GM12865 (cell line): ENCODE data around the gene KRT75.
"Not testable (repeated sequence)": the region's sequence is repeated elsewhere in the genome, so short reads cannot be mapped to it uniquely, and the experiment has no call there.

Experiments used
- DNase-seq: peaks from one replicate; pipeline ENCODE4 v3.0.0; 2010; ENCODE audit warnings: low read depth
- H3K4me3 ChIP-seq: 2 replicates; pipeline ENCODE4 v1.5.1; 2011; ENCODE audit warnings: mild to moderate bottlenecking, low read depth, low read length, control low read depth
- TF ChIP-seq, protein P1 (sequence below): IDR thresholded peaks from 2 replicates; pipeline ENCODE4 v1.5.1; 2011; ENCODE audit warnings: low read length, control low read depth, low read depth, inconsistent platforms; ENCODE audit not compliant: insufficient read depth; ENCODE audit errors: missing control alignments

KRT75 gene

GRCh38 chr12:52461693-52462092 lies 27.5 kb upstream of the KRT75 start:
- DNase-seq, result no peak
- TF ChIP-seq, protein P1, sequence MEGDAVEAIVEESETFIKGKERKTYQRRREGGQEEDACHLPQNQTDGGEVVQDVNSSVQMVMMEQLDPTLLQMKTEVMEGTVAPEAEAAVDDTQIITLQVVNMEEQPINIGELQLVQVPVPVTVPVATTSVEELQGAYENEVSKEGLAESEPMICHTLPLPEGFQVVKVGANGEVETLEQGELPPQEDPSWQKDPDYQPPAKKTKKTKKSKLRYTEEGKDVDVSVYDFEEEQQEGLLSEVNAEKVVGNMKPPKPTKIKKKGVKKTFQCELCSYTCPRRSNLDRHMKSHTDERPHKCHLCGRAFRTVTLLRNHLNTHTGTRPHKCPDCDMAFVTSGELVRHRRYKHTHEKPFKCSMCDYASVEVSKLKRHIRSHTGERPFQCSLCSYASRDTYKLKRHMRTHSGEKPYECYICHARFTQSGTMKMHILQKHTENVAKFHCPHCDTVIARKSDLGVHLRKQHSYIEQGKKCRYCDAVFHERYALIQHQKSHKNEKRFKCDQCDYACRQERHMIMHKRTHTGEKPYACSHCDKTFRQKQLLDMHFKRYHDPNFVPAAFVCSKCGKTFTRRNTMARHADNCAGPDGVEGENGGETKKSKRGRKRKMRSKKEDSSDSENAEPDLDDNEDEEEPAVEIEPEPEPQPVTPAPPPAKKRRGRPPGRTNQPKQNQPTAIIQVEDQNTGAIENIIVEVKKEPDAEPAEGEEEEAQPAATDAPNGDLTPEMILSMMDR, result no peak
- no peak overlapping the region for H3K4me3 ChIP-seq

GRCh38 chr12:52458861-52459260 lies 24.7 kb upstream of the KRT75 start:
- TF ChIP-seq, protein P1, result no peak
- DNase-seq, result no peak
- H3K4me3 ChIP-seq, result no peak overlapping the region

DNA sequence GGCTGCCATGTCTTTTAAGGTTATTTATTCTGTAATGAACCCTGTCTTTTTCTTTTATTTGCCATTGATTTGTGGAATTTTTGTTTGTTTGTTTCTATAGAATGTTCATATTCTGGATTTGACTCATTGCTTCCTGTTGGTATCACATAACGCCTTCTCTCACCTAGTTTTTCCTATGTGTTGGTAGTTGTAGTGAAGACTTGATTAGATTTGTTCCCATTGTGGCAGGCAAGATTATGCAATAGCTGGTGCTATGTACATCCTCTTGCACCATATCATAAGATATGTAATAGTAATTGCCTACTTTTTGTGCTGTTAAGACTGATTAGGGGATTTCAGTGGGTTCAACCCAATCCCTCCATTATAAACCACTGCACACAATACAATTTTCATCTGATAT lies 21.6 kb upstream of the KRT75 start:
- TF ChIP-seq, protein P1, result no peak
- H3K4me3 ChIP-seq, result no peak overlapping the region
- DNase-seq, result no peak

DNA sequence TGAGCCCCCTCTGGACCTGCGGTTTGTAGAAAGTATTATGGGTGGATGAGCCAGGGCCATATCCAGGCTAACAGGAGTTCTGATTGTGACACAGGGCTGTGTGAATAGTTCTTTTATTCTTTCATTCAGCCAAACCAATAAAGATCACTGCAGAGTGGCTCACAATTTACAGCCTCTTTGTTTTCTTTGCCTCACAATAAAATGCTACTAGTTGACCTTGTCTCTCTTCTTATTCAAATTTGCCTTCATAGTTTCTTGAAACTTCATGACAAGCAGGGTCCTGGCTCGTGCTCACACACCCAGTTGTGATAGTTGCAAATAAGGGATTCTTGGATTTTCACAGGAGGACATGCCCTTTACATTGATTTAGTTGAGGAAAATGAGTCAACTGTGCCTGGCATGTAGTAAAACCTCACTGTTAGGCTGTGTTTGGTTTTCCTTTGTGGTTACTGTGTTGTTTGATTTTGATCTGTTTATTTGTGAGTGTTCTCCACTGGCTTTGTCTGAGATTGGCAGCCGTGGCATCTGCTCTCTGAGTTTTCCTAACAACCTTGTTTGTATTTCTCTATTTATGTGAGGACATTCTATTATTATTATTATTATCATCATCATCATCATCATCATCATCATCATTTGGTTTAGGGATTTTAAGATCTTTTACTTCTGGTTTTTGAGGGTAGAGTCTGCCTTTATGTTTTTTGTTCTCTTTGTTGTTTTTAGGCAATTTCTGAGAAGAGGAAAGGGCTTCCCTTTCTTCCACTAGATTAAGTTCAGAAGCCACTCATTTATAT lies 20.4 kb upstream of the KRT75 start:
- DNase-seq, result no peak
- H3K4me3 ChIP-seq, result no peak overlapping the region
- TF ChIP-seq, protein P1, result no peak

- TF ChIP-seq, protein P1, result no peak
- DNase-seq, result no peak
- H3K4me3 ChIP-seq, result no peak within 1 kb of the TSS
Measured at GRCh38 chr12:52452101-52452500, 17.9 kb upstream of the KRT75 start, which contains the start of gene KRT6B. Gene KRT6B, minus strand, starts transcription at chr12:52452146. Its CDS starts 68 bp downstream, at chr12:52452078.

DNA sequence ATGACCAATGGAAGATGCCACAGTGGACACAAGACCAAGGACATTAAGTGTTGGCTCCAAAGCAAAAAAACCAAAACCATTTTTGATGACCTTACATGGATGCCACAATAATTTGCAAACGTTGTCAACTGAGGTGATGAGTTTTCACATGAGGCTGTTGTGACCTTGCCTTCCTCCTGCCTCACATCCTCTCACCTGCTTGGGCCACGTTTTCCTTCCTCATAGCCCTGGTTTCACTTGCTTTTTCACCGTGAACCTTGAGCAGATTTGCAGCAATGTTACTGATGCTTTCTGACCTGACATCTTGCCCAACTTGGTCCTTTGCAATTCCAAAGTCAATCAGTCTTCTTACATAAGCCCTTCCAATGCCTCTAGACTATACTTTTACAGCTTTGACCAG lies 14.1 kb upstream of the KRT75 start:
- TF ChIP-seq, protein P1, result no peak
- no peak for DNase-seq
- H3K4me3 ChIP-seq, result no peak overlapping the region

GRCh38 chr12:52447196-52447595 lies 13.0 kb upstream of the KRT75 start:
- not testable (repeated sequence) for DNase-seq, H3K4me3 ChIP-seq
